Inferior parietal cortex (tissue), 1 donor: ENCODE results near the gene SIRPA.
A peak's percentile ranks its signal among the peaks of the same experiment; 100 is the strongest.

Experiments
- DNase-seq: peaks from one replicate; pipeline ENCODE4 v3.0.0-alpha.2; 2016; ENCODE audit errors: extremely low spot score

The SIRPA gene

GRCh38 chr20:1949347-1950100 lies 54.3 kb downstream of the SIRPA start:
- no peak for DNase-seq

GRCh38 chr20:1950836-1951235 lies 55.6 kb downstream of the SIRPA start:
- DNase-seq, result no peak

DNA sequence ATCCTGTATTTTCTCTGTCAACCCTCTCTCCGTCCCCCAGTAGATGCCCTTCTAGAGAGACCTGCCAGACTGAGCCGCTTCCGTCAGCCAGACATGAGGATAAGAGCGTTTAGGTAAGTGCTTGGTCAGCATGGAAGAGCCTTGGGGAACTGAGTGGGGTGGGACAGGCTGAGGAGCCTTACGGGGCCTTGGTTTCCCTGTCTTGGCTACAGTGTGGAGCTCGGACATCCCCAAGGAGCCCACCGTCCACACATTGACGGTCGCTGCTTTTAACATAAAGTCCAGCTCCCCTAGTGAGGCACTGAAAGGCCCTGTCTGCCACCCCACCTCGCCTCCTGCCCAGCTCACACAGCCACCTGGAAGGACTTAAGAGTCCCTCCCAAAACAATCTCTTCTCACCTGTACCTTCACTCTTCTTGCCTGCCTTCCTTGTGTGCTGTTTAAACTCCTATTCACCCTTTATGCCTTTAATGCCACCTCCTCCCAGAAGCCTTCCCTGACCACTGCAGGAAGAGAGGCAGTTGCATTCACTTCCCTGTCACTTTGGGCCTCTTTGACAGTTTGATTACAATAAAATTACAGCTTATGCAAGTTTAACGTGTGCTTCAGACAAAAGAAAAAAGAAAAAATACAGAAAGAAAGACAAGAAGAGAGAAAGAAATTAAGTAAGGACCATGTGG lies 56.4 kb downstream of the SIRPA start:
- DNase-seq, result no peak

DNA sequence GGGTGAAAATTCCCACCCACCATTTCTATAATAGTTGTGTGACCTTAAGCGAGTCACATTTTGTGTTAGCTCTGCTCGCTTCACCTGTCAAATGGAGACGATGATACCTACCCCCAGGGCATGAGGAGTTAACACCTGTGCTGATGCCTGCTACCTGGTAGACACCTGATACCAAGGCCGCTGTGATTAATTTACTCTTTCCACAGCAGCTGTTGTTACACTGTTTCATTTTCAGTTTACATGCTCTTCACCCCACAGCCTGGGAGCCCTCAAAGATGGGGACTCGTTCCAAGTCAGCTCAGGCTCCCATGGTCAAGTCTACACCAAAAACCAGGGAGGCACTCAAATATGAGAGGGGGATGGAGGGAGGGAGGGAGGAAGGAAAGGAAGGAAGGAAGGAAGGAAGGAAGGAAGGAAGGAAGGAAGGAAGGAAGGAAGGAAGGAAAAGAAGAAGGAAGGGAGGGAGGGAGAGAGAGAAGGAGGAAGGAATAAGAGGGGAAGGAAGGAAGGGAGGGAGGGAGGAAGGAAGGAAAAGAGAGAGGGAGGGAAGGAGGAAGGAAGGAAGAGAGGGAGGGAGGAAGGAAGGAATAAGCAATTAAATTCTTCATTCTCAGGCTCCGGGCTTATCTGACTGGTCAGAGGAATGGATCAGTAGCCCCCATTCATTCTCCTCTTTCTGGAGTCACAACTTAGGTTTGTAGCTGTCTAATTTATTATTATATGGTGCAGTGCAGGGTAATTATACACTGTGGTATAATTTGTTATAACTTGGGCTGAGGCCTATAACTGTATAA lies 57.7 kb downstream of the SIRPA start:
- DNase-seq, result no peak

DNA sequence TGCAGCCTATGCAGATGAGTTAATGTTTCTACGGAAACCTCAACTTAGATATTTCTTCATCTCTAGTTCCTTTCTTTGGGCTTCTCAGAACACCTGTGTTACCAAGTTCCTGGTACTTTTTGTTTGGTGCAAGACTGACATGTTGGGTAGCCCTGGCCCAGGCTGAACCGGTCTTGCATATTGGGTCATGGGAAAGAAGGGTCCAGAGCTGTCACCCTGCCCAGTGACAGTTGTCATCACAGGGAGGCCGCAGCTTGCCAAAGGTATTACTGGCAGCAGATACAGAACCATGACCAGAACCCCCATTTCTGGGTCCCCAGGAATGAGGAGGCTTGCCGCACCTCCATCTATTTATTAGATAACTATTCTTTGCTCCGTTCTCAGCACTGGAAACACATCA lies 58.4 kb downstream of the SIRPA start:
- DNase-seq, result no peak

DNA sequence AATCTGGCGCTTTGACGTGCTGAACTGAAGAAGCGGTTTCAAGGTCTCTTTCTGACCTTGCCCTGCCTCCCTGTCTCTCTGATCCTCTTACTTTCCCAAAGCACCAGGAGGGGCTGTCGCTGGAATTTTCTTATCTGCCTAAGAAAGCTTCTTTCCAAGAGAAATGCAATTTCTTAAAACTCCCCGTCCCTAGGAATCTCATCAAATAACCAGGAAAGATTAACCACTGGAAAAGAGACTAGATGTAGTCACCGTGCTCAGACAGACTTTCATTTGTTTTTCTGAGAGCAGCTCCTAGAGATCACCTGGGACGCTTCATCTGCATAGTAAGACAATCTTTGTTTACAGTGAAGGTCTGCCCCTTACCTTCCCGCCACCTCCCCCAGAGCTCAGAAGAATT lies 60.0 kb downstream of the SIRPA start:
- DNase-seq, result no peak

GRCh38 chr20:1958426-1958825 lies 63.2 kb downstream of the SIRPA start:
- no peak for DNase-seq

GRCh38 chr20:1959156-1959555 lies 63.9 kb downstream of the SIRPA start:
- DNase-seq, result no peak

DNA sequence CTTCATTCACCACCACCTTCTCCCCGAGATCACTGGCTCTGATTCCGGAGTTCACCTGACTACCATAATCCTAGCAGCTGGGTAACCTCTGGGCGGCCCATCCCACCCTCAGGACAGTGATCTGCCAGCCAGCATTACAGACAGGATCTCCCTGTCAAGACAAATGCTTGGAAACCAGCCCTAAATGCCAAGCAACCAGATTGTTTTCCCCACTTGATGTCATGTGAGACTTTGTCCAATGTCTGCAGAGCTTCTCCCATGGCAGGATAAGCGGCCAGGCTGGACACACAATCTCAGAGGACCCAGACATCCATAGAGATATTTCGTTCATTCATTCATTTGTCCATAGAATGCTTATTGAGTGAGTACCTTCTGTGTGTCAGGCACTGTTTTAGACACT lies 66.2 kb downstream of the SIRPA start:
- no peak for DNase-seq

GRCh38 chr20:1964061-1964460 lies 68.9 kb downstream of the SIRPA start:
- no peak for DNase-seq

DNA sequence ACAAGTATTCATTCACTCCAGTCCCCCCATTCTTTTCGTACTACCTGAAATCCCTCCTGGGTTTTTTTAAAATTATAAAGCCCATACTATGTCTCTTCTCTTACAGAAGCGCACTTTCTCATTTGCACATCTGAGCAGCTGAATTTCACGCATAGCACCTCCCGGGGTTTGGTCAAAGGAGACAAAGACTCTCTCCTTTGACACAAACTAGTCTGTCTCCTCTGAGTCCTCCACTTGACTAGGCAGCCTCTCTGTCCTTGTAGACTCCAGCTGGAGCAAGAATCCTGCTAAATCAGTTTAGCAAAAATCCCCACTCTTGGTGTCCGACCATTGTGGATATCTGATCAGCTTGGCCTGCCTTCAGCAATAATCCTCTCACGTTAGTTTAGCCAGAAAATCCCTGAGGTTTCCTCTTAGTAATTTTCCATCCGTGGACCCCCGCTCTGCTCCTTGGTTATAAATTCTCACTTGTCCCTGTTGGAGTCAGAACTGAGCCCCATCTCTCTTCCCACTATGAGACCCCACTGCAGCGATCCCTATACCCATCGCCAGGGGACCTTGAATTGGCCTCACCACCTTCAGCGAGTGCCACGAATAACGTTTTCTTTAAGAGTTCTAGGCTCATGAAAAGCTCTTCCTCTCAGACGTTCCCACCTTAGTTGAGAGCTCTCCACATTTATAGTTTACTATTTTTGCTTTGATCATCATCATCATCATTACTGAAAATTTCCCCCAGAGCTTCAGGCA lies 69.6 kb downstream of the SIRPA start:
- DNase-seq, result no peak

DNA sequence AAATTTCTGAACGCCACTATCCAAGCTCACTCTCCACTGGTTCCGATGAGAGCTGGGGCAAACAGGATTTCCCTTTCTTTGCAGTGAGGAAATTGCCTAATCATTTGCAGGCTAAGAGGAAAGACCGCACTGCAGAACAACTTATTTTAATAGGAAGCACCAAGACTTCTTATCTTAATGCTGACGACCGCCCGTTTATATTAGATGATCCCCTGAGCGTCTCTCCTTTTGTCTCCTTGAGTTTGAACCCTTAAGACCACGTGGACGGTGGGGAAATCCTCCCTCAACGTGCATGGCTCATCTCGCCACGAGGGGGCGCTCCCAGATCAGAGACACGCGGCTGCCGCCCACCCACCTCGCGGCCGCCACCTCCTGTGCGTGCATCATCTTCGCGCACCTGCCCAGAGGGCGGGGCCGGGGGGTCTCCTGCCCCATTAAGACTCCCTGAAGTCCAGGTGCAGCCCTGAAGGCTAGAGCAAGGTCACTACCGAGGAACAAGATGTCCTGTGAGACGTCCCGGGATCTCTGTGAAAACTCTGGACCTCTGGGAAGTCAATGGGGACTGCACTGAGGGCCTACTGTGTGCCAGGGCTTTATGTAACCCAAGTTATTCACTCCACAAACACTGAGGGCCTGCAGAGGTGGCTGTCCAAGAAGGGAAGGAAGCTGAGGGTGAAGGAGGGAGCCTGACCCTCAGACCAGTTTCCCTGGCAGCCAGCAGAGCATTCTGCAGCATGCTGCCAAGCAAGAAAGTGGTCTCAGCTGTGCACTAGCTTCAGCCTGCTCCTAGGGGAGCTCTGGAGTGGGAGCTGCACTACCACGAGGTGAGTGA lies 70.5 kb downstream of the SIRPA start:
- DNase-seq, result peak; percentile 83

GRCh38 chr20:1968964-1969363 lies 73.8 kb downstream of the SIRPA start:
- DNase-seq, result no peak

DNA sequence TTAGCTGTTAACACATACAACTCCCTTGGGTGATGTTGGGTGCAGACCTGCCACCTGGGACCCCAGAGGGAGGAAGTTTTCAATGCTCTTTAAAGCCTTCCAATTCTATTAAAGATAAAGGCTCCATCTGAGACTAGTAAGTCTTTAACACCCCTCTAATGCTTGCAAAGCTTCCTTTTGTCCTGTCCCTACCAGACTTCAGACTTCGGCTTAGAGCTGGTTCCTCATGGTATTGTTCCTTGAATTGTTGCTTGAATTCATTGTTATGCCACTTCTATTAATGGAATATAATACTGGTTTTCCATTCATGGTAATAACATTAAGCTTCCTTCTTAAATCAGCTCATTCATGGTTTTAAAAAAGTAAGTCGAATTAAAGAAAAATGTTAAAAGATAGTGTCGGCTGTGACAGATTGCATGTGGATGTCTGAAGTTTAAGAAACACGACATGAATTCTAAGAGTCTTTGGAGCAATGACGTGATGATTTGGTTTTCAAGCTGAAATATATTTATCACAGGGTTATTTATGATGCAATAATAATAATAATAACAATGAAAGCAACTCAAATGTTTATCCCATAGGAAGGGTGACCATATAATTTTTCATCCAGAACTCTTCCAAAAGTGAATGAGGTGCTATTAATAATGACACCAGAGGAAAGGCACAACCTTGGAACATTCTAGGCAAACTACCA lies 76.8 kb downstream of the SIRPA start:
- no peak for DNase-seq

DNA sequence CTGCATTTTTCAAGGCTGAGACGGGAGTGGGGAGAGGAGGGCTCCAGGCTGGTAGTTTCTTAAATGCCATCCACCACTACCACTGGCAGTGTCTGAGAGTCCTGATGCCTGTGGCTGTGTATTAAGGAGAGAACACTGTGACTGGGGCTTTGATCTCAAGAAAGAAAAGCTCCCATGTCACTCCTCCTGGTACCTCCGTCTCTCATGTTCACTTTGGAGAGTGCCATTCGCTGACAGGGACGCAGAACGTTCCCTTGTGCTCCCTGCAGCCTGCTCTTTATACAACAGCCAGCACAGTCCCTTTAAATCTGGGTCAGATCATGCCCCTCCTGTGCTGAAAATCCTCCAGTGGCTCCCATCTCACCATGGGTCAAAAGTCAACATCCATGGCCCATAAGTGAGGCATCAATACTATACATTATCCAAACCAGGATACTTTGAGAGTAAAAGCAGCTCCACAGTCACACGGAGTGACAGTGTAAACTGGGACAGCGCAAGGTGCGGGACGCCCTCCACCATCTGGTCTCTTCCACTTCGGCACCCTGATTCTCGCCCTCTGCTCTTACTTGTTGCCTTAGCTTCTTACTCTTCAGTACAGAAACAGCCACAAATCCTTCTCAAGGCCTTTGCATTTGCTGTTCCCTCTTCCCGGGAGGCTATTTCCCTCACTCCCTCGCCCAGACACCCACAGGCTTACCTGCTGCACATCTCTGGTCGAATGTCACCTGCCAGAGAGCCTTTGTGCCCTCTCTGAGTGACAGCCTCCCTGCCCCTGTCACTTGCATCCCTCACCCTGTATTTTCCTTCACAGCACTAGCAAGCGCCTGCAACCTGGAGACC lies 78.6 kb downstream of the SIRPA start:
- DNase-seq, result no peak

GRCh38 chr20:1975291-1975690 lies 80.1 kb downstream of the SIRPA start:
- DNase-seq, result no peak

GRCh38 chr20:1979106-1979778 lies 84.0 kb downstream of the SIRPA start:
- DNase-seq, result no peak

GRCh38 chr20:1982686-1983085 lies 87.5 kb downstream of the SIRPA start:
- no peak for DNase-seq

- DNase-seq, result no peak
Observed at GRCh38 chr20:1983301-1983700, 88.1 kb downstream of the SIRPA start.
